ENCODE data around the gene LRRC4C. TPM values are rescaled to one million over a fixed set of nuclear protein-coding genes. Genes with fewer than 3 reads are reported as not detected.

Gene LRRC4C
- total RNA-seq, 1 experiment from 2014 or later = 0.72 TPM

- no peak overlapping the region for H3K4me3 Mint-ChIP-seq
- CTCF ChIA-PET = no interaction called here
- ATAC-seq = no peak
- H3K27ac Mint-ChIP-seq = no peak overlapping the region
- POLR2A ChIA-PET = no interaction called here
- no peaks in the 10 kb centered on the region for H3K4me1 Mint-ChIP-seq
- no peaks in the 10 kb centered on the region for H3K27me3 Mint-ChIP-seq (ENCODE audit: low read depth)
- TF ChIP-seq KAT7 (CRISPR knock-in tag; IDR thresholded peaks at IDR 0.05; ENCODE audit: borderline replicate concordance) (no peak), RORB (CRISPR knock-in tag; IDR thresholded peaks at IDR 0.05) (no peak), JAZF1 (CRISPR knock-in tag; IDR thresholded peaks at IDR 0.05) (no peak), GABPB1 (CRISPR knock-in tag; IDR thresholded peaks at IDR 0.05) (no peak), MYBL2 (CRISPR knock-in tag; IDR thresholded peaks at IDR 0.05) (no peak), IRF1 (CRISPR knock-in tag; IDR thresholded peaks at IDR 0.05) (no peak), GRHL2 (CRISPR knock-in tag; IDR thresholded peaks at IDR 0.05; ENCODE audit: insufficient replicate concordance, severe bottlenecking) (no peak), ZNF532 (CRISPR knock-in tag; IDR thresholded peaks at IDR 0.05; ENCODE audit: borderline replicate concordance) (no peak), ETV6 (CRISPR knock-in tag; IDR thresholded peaks at IDR 0.05) (no peak), TEAD4 (CRISPR knock-in tag; IDR thresholded peaks at IDR 0.05) (no peak), NR2C2 (CRISPR knock-in tag; IDR thresholded peaks at IDR 0.05) (no peak), ELF4 (CRISPR knock-in tag; IDR thresholded peaks at IDR 0.05; ENCODE audit: low read depth) (no peak), ZNF512 (CRISPR knock-in tag; IDR thresholded peaks at IDR 0.05; ENCODE audit: borderline replicate concordance) (no peak), OVOL2 (CRISPR knock-in tag; IDR thresholded peaks at IDR 0.05; ENCODE audit: borderline replicate concordance) (no peak), CREM (CRISPR knock-in tag; IDR thresholded peaks at IDR 0.05) (no peak)
- TF ChIP-seq, protein P1, sequence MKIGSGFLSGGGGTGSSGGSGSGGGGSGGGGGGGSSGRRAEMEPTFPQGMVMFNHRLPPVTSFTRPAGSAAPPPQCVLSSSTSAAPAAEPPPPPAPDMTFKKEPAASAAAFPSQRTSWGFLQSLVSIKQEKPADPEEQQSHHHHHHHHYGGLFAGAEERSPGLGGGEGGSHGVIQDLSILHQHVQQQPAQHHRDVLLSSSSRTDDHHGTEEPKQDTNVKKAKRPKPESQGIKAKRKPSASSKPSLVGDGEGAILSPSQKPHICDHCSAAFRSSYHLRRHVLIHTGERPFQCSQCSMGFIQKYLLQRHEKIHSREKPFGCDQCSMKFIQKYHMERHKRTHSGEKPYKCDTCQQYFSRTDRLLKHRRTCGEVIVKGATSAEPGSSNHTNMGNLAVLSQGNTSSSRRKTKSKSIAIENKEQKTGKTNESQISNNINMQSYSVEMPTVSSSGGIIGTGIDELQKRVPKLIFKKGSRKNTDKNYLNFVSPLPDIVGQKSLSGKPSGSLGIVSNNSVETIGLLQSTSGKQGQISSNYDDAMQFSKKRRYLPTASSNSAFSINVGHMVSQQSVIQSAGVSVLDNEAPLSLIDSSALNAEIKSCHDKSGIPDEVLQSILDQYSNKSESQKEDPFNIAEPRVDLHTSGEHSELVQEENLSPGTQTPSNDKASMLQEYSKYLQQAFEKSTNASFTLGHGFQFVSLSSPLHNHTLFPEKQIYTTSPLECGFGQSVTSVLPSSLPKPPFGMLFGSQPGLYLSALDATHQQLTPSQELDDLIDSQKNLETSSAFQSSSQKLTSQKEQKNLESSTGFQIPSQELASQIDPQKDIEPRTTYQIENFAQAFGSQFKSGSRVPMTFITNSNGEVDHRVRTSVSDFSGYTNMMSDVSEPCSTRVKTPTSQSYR (CRISPR knock-in tag; IDR thresholded peaks at IDR 0.05) = no peak
- TF ChIP-seq, protein P2, sequence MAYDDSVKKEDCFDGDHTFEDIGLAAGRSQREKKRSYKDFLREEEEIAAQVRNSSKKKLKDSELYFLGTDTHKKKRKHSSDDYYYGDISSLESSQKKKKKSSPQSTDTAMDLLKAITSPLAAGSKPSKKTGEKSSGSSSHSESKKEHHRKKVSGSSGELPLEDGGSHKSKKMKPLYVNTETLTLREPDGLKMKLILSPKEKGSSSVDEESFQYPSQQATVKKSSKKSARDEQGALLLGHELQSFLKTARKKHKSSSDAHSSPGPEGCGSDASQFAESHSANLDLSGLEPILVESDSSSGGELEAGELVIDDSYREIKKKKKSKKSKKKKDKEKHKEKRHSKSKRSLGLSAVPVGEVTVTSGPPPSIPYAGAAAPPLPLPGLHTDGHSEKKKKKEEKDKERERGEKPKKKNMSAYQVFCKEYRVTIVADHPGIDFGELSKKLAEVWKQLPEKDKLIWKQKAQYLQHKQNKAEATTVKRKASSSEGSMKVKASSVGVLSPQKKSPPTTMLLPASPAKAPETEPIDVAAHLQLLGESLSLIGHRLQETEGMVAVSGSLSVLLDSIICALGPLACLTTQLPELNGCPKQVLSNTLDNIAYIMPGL (CRISPR knock-in tag; IDR thresholded peaks at IDR 0.05) = no peak
- TF ChIP-seq, protein P3, sequence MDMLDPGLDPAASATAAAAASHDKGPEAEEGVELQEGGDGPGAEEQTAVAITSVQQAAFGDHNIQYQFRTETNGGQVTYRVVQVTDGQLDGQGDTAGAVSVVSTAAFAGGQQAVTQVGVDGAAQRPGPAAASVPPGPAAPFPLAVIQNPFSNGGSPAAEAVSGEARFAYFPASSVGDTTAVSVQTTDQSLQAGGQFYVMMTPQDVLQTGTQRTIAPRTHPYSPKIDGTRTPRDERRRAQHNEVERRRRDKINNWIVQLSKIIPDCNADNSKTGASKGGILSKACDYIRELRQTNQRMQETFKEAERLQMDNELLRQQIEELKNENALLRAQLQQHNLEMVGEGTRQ (CRISPR knock-in tag; IDR thresholded peaks at IDR 0.05) = no peak
- TF ChIP-seq, protein P4, sequence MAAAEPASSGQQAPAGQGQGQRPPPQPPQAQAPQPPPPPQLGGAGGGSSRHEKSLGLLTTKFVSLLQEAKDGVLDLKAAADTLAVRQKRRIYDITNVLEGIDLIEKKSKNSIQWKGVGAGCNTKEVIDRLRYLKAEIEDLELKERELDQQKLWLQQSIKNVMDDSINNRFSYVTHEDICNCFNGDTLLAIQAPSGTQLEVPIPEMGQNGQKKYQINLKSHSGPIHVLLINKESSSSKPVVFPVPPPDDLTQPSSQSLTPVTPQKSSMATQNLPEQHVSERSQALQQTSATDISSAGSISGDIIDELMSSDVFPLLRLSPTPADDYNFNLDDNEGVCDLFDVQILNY (CRISPR knock-in tag; IDR thresholded peaks at IDR 0.05) = no peak
- no peaks in the 10 kb centered on the region for H3K9me3 Mint-ChIP-seq
- no peaks in the 10 kb centered on the region for H3K36me3 Mint-ChIP-seq
- no peak for DNase-seq (ENCODE audit: low spot score)
Observed at GRCh38 chr11:41351825-41352224, 107.6 kb downstream of the LRRC4C start.
